DND-41 (cell line): ENCODE data around the gene ERBB4.

Experiments
- ATAC-seq: fragments of 200-7000 bp; cut with Tn5 transposase; 3 replicates; pipeline ENCODE4 v1.9.1; 2021; ENCODE audit warnings: low read depth; ENCODE audit not compliant: insufficient read depth
- DNase-seq: peaks from one replicate; pipeline ENCODE4 v3.0.0-alpha.2; 2020
- H2AFZ ChIP-seq: 2 replicates; pipeline ENCODE4 v1.6.0; 2012; ENCODE audit warnings: low read depth, low read length
- H3K27ac ChIP-seq: 2 replicates; pipeline ENCODE4 v1.5.1; 2012; ENCODE audit warnings: low read length, inconsistent platforms
- H3K27me3 ChIP-seq: fragments of 200-600 bp; sonication (generic); 2 replicates; pipeline ENCODE4 v1.6.0; 2012; ENCODE audit warnings: low read length, mild to moderate bottlenecking, inconsistent platforms; ENCODE audit not compliant: insufficient read depth, poor library complexity
- H3K36me3 ChIP-seq: 2 replicates; pipeline ENCODE4 v1.5.1; 2012; ENCODE audit warnings: low read length, inconsistent platforms; ENCODE audit not compliant: insufficient read depth
- H3K4me1 ChIP-seq: 2 replicates; pipeline ENCODE4 v1.5.1; 2012; ENCODE audit warnings: mild to moderate bottlenecking, low read length; ENCODE audit not compliant: insufficient read depth
- H3K4me2 ChIP-seq: 2 replicates; pipeline ENCODE4 v1.6.0; 2012; ENCODE audit warnings: mild to moderate bottlenecking, moderate library complexity, low read length, inconsistent platforms; ENCODE audit not compliant: insufficient read depth
- H3K4me3 ChIP-seq, 2 experiments: fragments of 200-600 bp in 1 of 2; shearing (Covaris generic) in 1 of 2; 2 replicates each; pipeline ENCODE4 v1.5.1; 2012 to 2016; ENCODE audit warnings: inconsistent platforms in 2 of 2, low read length in 2 of 2, mild to moderate bottlenecking in 2 of 2, low read depth in 1 of 2, moderate library complexity in 1 of 2
- H3K79me2 ChIP-seq: 2 replicates; pipeline ENCODE4 v1.6.0; 2012; ENCODE audit warnings: low read length, inconsistent platforms; ENCODE audit not compliant: insufficient read depth
- H3K9ac ChIP-seq: 2 replicates; pipeline ENCODE4 v1.6.0; 2012; ENCODE audit warnings: low read depth, mild to moderate bottlenecking, inconsistent platforms, low read length, moderate library complexity
- H3K9me3 ChIP-seq: 2 replicates; pipeline ENCODE4 v1.5.1; 2012; ENCODE audit warnings: low read length, moderate library complexity, mild to moderate bottlenecking, inconsistent platforms; ENCODE audit not compliant: insufficient read depth, severe bottlenecking
- H4K20me1 ChIP-seq: 2 replicates; pipeline ENCODE4 v1.6.0; 2012; ENCODE audit warnings: low read length; ENCODE audit not compliant: insufficient read depth
- CTCF ChIP-seq: IDR thresholded peaks from 2 replicates; pipeline ENCODE4 v1.5.1; 2012; ENCODE audit warnings: borderline replicate concordance, low read length, moderate library complexity, mild to moderate bottlenecking; ENCODE audit not compliant: poor library complexity, severe bottlenecking; ENCODE audit errors: extremely low read depth
- EZH2 ChIP-seq: IDR thresholded peaks from 3 replicates; pipeline ENCODE4 v1.6.1; 2012; ENCODE audit warnings: borderline replicate concordance, low read depth, mild to moderate bottlenecking, moderate library complexity, low read length, inconsistent platforms; ENCODE audit not compliant: severe bottlenecking

Gene ERBB4

GRCh38 chr2:212535996-212536816 lies 2.4 kb downstream of the ERBB4 start:
- no peaks in the 10 kb centered on the region for H3K9me3 ChIP-seq

GRCh38 chr2:212534336-212534735 lies 4.3 kb downstream of the ERBB4 start:
- Histone ChIP-seq H4K20me1 (no peaks in the 10 kb centered on the region), H3K4me3 (no peak overlapping the region), H3K36me3 (no peaks in the 10 kb centered on the region), H2AFZ (no peak overlapping the region), H3K4me1 (no peaks in the 10 kb centered on the region), H3K9me3 (no peaks in the 10 kb centered on the region), H3K27ac (no peak overlapping the region), H3K79me2 (no peaks in the 10 kb centered on the region), H3K4me2 (no peak overlapping the region), H3K9ac (no peak overlapping the region), H3K27me3 (peaks cover 5% of the 10 kb centered on the region)
- TF ChIP-seq CTCF (no peak), EZH2 (no peak)
- DNase-seq, result no peak
- no peak for ATAC-seq

More at GRCh38 chr2:212535996-212536816, 2.4 kb downstream of the ERBB4 start:
- no peak overlapping the region for H3K4me2 ChIP-seq
- H3K27ac ChIP-seq, result no peak overlapping the region
- no peak for TF ChIP-seq CTCF
- no peak for TF ChIP-seq EZH2
- peaks cover 5% of the 10 kb centered on the region for H3K27me3 ChIP-seq
- H4K20me1 ChIP-seq, result no peaks in the 10 kb centered on the region
- H3K79me2 ChIP-seq, result no peaks in the 10 kb centered on the region
- H2AFZ ChIP-seq, result no peak overlapping the region
- H3K9ac ChIP-seq, result no peak overlapping the region
- no peak for ATAC-seq
- no peak overlapping the region for H3K4me3 ChIP-seq
- no peaks in the 10 kb centered on the region for H3K4me1 ChIP-seq
- DNase-seq, result no peak
- H3K36me3 ChIP-seq, result no peaks in the 10 kb centered on the region

- Histone ChIP-seq H3K9me3 (no peaks in the 10 kb centered on the region), H3K9ac (no peak overlapping the region), H4K20me1 (no peaks in the 10 kb centered on the region), H3K4me3 (no peak overlapping the region), H3K79me2 (no peaks in the 10 kb centered on the region), H3K27ac (no peak overlapping the region), H3K4me1 (no peaks in the 10 kb centered on the region), H3K36me3 (no peaks in the 10 kb centered on the region), H2AFZ (no peak overlapping the region), H3K4me2 (no peak overlapping the region), H3K27me3 (peaks cover 5% of the 10 kb centered on the region)
- DNase-seq, result no peak
- no peak for ATAC-seq
- TF ChIP-seq EZH2 (no peak), CTCF (peak; percentile 36)
Observed at GRCh38 chr2:212532585-212532984, 6.0 kb downstream of the ERBB4 start.
